IgD-negative memory B cell (primary cell): ENCODE results near the gene CISD3. TPM values are rescaled to one million over a fixed set of nuclear protein-coding genes. Genes with fewer than 3 reads are reported as not detected.

Experiments
- H3K27ac Mint-ChIP-seq, 3 donors: one replicate each; pipeline ENCODE4 v1.8.0; 2020 to 2022; ENCODE audit warnings: mild to moderate bottlenecking in 3 of 3, mixed read lengths in 3 of 3, moderate library complexity in 1 of 3
- H3K27me3 Mint-ChIP-seq: one replicate; pipeline ENCODE4 v1.8.0; 2021; ENCODE audit warnings: mixed read lengths
- H3K36me3 Mint-ChIP-seq: one replicate; pipeline ENCODE4 v1.8.0; 2020; ENCODE audit warnings: mild to moderate bottlenecking, mixed read lengths
- H3K4me1 Mint-ChIP-seq, 3 donors: one replicate each; pipeline ENCODE4 v1.8.0; 2020 to 2022; ENCODE audit warnings: mixed read lengths in 3 of 3, mild to moderate bottlenecking in 1 of 3
- H3K4me3 Mint-ChIP-seq, 4 donors: one replicate each; pipeline ENCODE4 v1.8.0; 2020 to 2022; ENCODE audit warnings: mild to moderate bottlenecking in 4 of 4, mixed read lengths in 4 of 4, moderate library complexity in 3 of 4
- H3K9me3 Mint-ChIP-seq, 3 donors: one replicate each; pipeline ENCODE4 v1.8.0; 2020 to 2021; ENCODE audit warnings: mixed read lengths in 3 of 3, mild to moderate bottlenecking in 1 of 3
- polyA plus RNA-seq: library from polyadenylated mRNA; unstranded; fragments of 300-500 nt; fragmentation: Illumina TruSeq; gene quantifications from one replicate; pipeline ENCODE4 v1.2.3, GENCODE V29; 2021

The CISD3 gene, protein sequence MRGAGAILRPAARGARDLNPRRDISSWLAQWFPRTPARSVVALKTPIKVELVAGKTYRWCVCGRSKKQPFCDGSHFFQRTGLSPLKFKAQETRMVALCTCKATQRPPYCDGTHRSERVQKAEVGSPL
- polyA plus RNA-seq, result 29.1 TPM

GRCh38 chr17:38729886-38730525, at the start of gene CISD3:
CISD3 (plus strand) TSS chr17:38730341; CDS start chr17:38730359, 18 bp downstream.
- H3K27me3 Mint-ChIP-seq, result no peaks in the 10 kb centered on the region
- H3K4me1 Mint-ChIP-seq, result peaks cover 17 to 44% (median 30%) of the 10 kb centered on the region in 3 donors
- H3K9me3 Mint-ChIP-seq, result no peaks in the 10 kb centered on the region
- H3K4me3 Mint-ChIP-seq, result peak within 1 kb of the TSS; percentile 82 to 96 (median 90)
- H3K27ac Mint-ChIP-seq, result peak within 1 kb of the TSS; percentile 71 to 91 (median 82)
- H3K36me3 Mint-ChIP-seq, result peaks cover 2% of the 10 kb centered on the region

DNA sequence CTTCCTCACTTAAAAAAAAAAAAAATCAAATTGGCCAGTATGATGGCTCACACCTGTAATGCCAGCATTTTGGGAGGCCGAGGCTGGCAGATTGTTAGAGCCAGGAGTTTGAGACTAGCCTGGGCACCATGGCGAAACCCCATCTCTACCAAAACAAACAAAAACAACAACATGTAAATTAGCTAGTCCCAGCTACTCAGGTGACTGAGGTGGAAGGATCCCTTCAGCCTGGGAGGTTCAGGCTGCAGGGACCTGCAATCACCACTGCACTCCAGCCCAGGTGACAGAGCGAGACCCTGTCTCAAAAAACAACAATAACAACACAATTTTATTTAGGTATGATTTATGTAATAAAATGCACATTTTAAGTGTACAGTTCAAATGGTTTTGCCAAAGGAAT, 49.0 kb upstream of the CISD3 start:
- Mint-ChIP-seq H3K36me3 (peaks cover 2% of the 10 kb centered on the region), H3K27ac (no peak overlapping the region), H3K27me3 (peaks cover 14% of the 10 kb centered on the region), H3K9me3 (no peaks in the 10 kb centered on the region), H3K4me3 (no peak overlapping the region), H3K4me1 (peaks cover 0 to 9% (median 4%) of the 10 kb centered on the region in 3 donors)

DNA sequence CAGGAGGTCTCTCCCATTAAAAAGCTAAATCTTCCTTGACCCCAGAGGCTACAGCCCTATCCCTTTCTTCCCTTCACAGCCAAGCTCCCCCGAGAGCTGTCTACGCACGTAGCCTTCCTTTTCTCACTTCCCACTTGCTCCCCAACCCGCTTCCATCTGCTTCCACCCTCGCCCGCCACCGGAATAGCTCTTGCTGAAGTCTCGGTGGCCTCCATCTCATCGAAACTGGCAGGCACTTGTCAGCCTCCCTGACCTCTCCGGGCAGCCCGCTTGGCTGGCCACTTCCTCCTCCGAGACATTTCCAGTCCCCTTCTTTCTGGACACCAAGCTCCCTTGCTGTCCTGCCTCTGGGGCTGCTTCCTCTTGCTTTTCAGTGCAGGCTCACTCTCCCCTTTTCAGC, 44.6 kb upstream of the CISD3 start:
- H3K36me3 Mint-ChIP-seq, result peaks cover 3% of the 10 kb centered on the region
- H3K4me1 Mint-ChIP-seq, result no peaks in the 10 kb centered on the region
- no peak overlapping the region for H3K4me3 Mint-ChIP-seq
- no peak overlapping the region for H3K27ac Mint-ChIP-seq
- H3K9me3 Mint-ChIP-seq, result no peaks in the 10 kb centered on the region
- peaks cover 11% of the 10 kb centered on the region for H3K27me3 Mint-ChIP-seq

GRCh38 chr17:38687286-38687685, 42.9 kb upstream of the CISD3 start:
- Mint-ChIP-seq H3K27me3 (peaks cover 11% of the 10 kb centered on the region), H3K27ac (no peak overlapping the region)

DNA sequence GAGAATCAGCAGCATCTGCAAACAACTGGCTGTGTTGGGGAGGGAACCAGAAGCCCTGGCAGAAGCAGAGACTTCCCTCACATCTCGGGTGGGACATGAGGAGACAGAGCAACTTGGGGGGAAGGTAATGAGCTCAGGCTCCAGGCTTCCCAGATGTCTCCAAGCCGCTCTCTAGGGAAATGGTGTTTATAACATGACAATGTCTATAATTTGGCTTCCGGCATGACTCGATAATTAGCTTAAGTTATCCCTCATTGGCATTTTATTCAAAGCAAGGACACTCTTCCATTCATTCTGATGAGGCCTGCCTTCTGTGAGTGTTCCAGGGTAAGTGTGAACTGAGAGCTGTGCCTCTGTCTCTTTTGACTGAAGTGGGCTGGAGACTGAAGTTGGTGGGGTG, 39.8 kb upstream of the CISD3 start:
- Mint-ChIP-seq H3K4me1 (no peaks in the 10 kb centered on the region), H3K4me3 (no peak overlapping the region), H3K27ac (no peak overlapping the region), H3K36me3 (peaks cover 3% of the 10 kb centered on the region), H3K9me3 (no peaks in the 10 kb centered on the region), H3K27me3 (peaks cover 6% of the 10 kb centered on the region)

More at GRCh38 chr17:38687286-38687685, 42.9 kb upstream of the CISD3 start:
- no peaks in the 10 kb centered on the region for H3K9me3 Mint-ChIP-seq
- no peaks in the 10 kb centered on the region for H3K4me1 Mint-ChIP-seq
- H3K36me3 Mint-ChIP-seq, result peaks cover 3% of the 10 kb centered on the region
- no peak overlapping the region for H3K4me3 Mint-ChIP-seq

DNA sequence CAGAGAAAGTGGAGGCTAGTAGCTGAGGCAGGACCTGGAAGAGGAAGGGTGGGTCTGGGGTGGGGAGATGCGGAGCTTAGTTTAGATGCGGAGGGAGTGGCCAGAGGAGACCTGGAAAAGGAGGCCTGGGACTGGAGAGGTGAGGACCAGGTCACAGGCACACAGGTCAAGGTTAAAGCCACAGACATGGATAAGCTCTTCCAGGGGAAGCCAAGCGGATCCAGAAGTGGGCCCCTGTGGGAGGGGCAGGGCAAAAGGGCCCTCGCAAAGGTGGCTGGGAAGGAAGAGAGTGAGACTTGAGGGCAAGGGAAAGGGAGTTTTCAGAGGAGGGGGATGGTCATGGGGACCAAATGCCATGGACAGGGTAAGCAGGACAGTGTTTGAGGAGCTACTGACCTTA, 39.0 kb upstream of the CISD3 start:
- H3K27ac Mint-ChIP-seq, result no peak overlapping the region
- H3K36me3 Mint-ChIP-seq, result peaks cover 1% of the 10 kb centered on the region

DNA sequence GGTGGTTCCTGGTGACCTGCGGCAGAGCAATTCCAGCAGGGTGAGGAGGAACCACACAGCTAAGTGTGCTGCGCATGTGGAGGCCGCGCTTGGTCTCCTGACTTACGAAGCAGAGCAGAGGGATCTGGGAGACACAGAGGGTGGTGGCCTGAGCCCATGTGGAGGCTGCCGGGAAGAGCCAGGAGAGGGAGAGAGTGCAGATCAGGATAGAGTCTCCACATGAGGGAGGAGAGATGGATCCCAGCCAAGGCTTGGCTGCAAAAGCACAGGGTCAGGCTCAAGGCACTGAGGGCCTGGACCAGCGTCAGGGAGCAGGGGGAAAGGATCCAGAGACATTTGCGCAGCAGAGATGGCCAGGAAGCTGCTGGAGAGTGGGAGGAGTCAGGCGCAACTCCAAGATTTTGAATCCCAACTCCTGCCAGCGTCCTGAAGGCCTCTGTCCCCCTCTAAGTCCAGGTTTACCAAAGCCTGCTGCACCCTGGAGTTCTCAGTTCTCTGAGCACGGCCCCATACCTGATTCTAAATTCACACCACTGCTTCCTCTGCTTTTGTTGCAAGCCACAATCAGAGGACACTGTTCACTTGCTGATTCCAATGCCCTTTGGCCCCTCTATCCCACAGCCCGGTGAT, 36.3 kb upstream of the CISD3 start:
- no peaks in the 10 kb centered on the region for H3K9me3 Mint-ChIP-seq
- H3K27ac Mint-ChIP-seq, result no peak overlapping the region
- peaks cover under 1% of the 10 kb centered on the region for H3K36me3 Mint-ChIP-seq
- H3K4me1 Mint-ChIP-seq, result peaks cover 0 to 3% (median 2%) of the 10 kb centered on the region in 3 donors
- H3K27me3 Mint-ChIP-seq, result peaks cover 3% of the 10 kb centered on the region
- H3K4me3 Mint-ChIP-seq, result no peak overlapping the region

More for the DNA sequence above, 39.0 kb upstream of the CISD3 start:
- no peaks in the 10 kb centered on the region for H3K9me3 Mint-ChIP-seq
- no peaks in the 10 kb centered on the region for H3K4me1 Mint-ChIP-seq
- H3K4me3 Mint-ChIP-seq, result no peak overlapping the region
- peaks cover 3% of the 10 kb centered on the region for H3K27me3 Mint-ChIP-seq

DNA sequence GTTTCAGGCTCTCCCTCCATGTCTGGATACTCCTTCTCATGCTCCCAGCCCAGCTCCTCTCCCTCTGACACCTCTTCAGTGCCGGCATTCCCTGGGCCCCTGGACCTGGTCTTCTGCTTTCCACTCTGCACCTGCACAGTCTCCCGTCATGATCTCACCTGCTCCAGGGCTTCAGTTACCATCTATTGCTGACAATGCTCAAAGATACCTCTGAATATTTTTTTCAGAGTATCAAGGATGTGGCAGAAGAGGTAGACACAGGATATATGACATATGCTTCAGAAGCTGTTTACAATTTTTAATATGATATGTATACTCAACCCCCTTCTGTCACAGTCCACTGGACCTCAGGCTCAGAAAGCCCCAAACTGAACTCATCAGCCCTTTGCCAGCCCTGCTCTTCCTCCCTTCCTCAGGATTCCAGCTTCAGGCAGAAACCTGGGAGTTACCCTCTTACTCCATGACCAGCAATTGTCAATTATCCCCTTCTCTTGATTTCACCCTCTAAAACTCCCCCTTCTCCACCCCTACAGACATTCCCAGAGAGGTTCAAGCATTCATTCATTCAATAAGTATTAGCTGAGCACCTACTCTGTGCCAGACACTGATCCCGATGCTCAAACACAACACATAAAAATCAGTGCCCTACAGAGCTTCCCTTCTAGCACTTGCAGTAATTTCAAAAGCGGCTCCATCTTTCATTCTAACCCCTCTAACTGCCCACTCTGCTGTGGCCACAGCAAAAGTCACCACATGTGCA, 32.9 kb upstream of the CISD3 start:
- no peaks in the 10 kb centered on the region for H3K9me3 Mint-ChIP-seq
- H3K4me3 Mint-ChIP-seq, result no peak overlapping the region
- peaks cover 5 to 16% (median 7%) of the 10 kb centered on the region in 3 donors for H3K4me1 Mint-ChIP-seq
- peaks cover 2% of the 10 kb centered on the region for H3K27me3 Mint-ChIP-seq
- peak overlapping the region; percentile 7 to 32 (median 13) for H3K27ac Mint-ChIP-seq
- no peaks in the 10 kb centered on the region for H3K36me3 Mint-ChIP-seq

GRCh38 chr17:38698760-38699159, 31.4 kb upstream of the CISD3 start:
- H3K4me3 Mint-ChIP-seq, result no peak overlapping the region
- no peak overlapping the region for H3K27ac Mint-ChIP-seq
- H3K36me3 Mint-ChIP-seq, result no peaks in the 10 kb centered on the region
- no peaks in the 10 kb centered on the region for H3K9me3 Mint-ChIP-seq
- H3K27me3 Mint-ChIP-seq, result peaks cover 2% of the 10 kb centered on the region
- H3K4me1 Mint-ChIP-seq, result peaks cover 7 to 16% (median 11%) of the 10 kb centered on the region in 3 donors

DNA sequence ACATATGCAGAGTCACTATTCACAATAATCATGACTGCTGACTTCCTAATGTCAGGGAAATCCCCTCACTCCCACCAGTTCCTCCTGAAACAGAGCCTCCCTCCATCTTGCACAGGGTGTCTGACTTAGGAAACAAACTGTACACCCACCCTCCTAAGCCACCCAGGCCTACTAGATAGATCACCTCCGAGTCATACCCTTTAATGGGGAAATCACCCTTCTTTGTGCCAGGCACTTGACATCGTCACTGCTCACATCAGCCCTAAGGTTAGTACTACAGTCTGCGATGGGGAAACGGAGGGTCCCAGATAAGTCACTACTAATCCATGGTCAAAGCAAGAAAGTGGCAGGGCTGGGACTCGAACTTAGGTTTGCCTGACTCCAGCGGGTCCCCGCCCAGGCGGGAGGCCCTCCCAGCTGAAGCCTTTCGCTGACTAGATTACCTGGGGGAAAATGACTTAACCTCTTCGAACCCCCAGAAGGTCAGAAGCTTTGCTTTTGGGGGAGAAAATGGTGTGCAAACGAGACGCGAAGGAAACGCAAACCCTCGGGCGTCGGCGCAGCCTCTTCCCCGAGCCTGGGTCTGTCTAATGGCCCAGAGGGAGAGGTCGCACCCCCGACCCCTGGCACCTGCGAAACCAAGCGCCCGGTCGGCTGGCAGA, 28.5 kb upstream of the CISD3 start:
- no peaks in the 10 kb centered on the region for H3K9me3 Mint-ChIP-seq
- H3K27me3 Mint-ChIP-seq, result peaks cover 2% of the 10 kb centered on the region
- H3K4me1 Mint-ChIP-seq, result peaks cover 14 to 19% (median 14%) of the 10 kb centered on the region in 3 donors
- H3K27ac Mint-ChIP-seq, result peak overlapping the region; percentile 82 to 95 (median 92)
- no peaks in the 10 kb centered on the region for H3K36me3 Mint-ChIP-seq
- peak overlapping the region; percentile 76 to 86 (median 82) for H3K4me3 Mint-ChIP-seq

- peak overlapping the region; percentile 82 to 97 (median 92) for H3K27ac Mint-ChIP-seq
- H3K9me3 Mint-ChIP-seq, result no peaks in the 10 kb centered on the region
- H3K36me3 Mint-ChIP-seq, result no peaks in the 10 kb centered on the region
- peak overlapping the region; percentile 76 to 98 (median 97) for H3K4me3 Mint-ChIP-seq
- peaks cover 2% of the 10 kb centered on the region for H3K27me3 Mint-ChIP-seq
- peaks cover 17 to 23% (median 20%) of the 10 kb centered on the region in 3 donors for H3K4me1 Mint-ChIP-seq
These were observed 27.8 kb upstream of the CISD3 start for GRCh38 chr17:38702166-38702915.

- peaks cover 2% of the 10 kb centered on the region for H3K27me3 Mint-ChIP-seq
- H3K36me3 Mint-ChIP-seq, result no peaks in the 10 kb centered on the region
These were observed 27.0 kb upstream of the CISD3 start for GRCh38 chr17:38702916-38703741.

More at GRCh38 chr17:38702916-38703741, 27.0 kb upstream of the CISD3 start:
- Mint-ChIP-seq H3K4me1 (peaks cover 20 to 30% (median 20%) of the 10 kb centered on the region in 3 donors), H3K9me3 (no peaks in the 10 kb centered on the region), H3K4me3 (peak overlapping the region; percentile 76 to 98 (median 97)), H3K27ac (peak overlapping the region; percentile 82 to 97 (median 92))
